ENCODE results near the gene ARHGAP15.

DNA sequence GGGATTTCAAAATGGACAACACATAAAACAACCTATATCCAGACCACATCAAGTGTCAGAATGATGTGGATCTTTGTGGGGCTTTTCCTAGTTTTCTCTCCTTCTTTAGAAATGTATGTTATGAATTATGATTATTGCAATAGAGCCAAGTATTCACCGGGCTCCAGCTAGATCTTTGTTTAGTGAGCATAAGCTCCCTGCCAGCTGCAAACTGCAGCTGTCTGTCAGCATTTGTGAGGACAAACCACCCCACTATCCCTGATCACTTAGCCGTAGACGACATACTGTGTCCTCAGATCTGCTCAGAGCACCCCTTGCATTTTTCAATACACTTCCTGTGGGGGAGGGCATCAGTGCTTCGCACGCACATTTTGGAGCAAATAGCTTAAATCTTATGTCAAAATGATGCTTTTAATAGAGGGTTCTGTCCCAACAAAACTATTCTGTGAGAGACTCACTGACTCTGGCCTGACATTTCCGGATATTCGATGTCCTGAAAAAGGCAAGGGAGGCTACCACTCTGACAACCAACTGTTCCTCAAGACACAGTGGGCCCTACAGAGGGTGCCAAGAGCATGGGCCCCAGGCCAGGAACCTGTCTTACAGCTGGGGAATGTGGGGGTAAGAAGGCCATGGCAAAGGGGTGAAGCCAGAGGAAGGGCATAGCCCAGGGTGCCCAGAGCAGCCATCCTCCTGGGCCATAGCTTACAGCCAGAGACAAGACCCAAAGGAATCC lies 346.0 kb downstream of the ARHGAP15 start:
- TF ChIP-seq, protein P1, sequence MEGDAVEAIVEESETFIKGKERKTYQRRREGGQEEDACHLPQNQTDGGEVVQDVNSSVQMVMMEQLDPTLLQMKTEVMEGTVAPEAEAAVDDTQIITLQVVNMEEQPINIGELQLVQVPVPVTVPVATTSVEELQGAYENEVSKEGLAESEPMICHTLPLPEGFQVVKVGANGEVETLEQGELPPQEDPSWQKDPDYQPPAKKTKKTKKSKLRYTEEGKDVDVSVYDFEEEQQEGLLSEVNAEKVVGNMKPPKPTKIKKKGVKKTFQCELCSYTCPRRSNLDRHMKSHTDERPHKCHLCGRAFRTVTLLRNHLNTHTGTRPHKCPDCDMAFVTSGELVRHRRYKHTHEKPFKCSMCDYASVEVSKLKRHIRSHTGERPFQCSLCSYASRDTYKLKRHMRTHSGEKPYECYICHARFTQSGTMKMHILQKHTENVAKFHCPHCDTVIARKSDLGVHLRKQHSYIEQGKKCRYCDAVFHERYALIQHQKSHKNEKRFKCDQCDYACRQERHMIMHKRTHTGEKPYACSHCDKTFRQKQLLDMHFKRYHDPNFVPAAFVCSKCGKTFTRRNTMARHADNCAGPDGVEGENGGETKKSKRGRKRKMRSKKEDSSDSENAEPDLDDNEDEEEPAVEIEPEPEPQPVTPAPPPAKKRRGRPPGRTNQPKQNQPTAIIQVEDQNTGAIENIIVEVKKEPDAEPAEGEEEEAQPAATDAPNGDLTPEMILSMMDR (IDR thresholded peaks at IDR 0.05), result no peak
- no peak for TF ChIP-seq POLR2A (IDR thresholded peaks at IDR 0.05)
